Measurements from ENCODE around the gene ACOX3. TPM values are rescaled to one million over a fixed set of nuclear protein-coding genes. Genes with fewer than 3 reads are reported as not detected.

Gene ACOX3
- total RNA-seq, 1 donor from 2014 or later, result 34.0 TPM

DNA sequence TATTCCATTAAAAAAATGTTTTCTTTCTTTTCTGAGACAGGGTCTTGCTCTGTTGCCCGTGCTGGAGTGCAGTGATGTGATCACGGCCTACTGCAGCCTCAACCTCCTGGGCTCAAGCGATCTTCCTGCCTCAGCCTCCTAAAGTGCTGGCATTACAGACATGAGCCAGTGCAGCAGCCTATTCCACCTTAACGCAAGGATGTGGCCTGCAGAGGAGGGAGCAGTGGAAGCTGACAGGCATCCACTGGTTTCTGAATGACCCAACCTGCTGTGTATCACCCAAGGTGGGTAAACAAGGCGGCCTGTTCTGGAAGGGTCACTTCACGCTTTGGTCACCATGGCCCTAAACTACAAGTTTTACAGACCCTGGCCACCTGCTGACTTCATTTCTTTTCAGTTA lies 60.8 kb downstream of the ACOX3 start:
- no peaks in the 10 kb centered on the region for H3K36me3 Mint-ChIP-seq
- H3K27me3 Mint-ChIP-seq, result no peaks in the 10 kb centered on the region
- no peak overlapping the region for H3K4me3 Mint-ChIP-seq
- H3K27ac Mint-ChIP-seq, result no peak overlapping the region
- peaks cover 4% of the 10 kb centered on the region for H3K4me1 Mint-ChIP-seq (ENCODE audit: unreplicated experiment)
- no peak for DNase-seq (ENCODE audit: extremely low spot score, unreplicated experiment)
- H3K9me3 Mint-ChIP-seq, result no peaks in the 10 kb centered on the region
- TF ChIP-seq, protein P1, sequence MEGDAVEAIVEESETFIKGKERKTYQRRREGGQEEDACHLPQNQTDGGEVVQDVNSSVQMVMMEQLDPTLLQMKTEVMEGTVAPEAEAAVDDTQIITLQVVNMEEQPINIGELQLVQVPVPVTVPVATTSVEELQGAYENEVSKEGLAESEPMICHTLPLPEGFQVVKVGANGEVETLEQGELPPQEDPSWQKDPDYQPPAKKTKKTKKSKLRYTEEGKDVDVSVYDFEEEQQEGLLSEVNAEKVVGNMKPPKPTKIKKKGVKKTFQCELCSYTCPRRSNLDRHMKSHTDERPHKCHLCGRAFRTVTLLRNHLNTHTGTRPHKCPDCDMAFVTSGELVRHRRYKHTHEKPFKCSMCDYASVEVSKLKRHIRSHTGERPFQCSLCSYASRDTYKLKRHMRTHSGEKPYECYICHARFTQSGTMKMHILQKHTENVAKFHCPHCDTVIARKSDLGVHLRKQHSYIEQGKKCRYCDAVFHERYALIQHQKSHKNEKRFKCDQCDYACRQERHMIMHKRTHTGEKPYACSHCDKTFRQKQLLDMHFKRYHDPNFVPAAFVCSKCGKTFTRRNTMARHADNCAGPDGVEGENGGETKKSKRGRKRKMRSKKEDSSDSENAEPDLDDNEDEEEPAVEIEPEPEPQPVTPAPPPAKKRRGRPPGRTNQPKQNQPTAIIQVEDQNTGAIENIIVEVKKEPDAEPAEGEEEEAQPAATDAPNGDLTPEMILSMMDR (conservative IDR thresholded peaks at IDR 0.05), result no peak

DNA sequence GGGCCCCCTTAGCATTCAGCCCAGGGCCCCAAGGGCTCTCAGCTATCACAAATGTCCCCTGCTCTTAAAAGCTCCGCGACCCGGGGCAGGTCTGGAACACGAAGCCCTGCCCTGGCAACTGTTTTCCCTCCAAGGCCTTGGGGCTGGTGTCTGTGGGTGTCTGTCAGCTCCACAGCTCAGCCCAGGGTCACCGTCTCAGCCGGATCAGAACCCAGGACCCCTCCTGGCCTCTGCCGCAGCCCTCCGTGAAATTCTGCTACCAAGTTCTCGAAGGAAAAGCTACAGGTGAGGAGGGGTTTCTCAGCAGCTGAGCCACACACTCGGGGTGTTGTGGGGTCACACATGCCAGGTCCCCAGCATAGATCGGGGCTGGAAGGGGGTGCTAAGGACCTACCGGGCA lies 61.2 kb downstream of the ACOX3 start:
- TF ChIP-seq, protein P1 (conservative IDR thresholded peaks at IDR 0.05), result no peak
- H3K4me1 Mint-ChIP-seq (ENCODE audit: unreplicated experiment), result peaks cover 4% of the 10 kb centered on the region
- DNase-seq (ENCODE audit: extremely low spot score, unreplicated experiment), result no peak
- H3K27me3 Mint-ChIP-seq, result no peaks in the 10 kb centered on the region
- H3K36me3 Mint-ChIP-seq, result no peaks in the 10 kb centered on the region
- no peak overlapping the region for H3K4me3 Mint-ChIP-seq
- H3K9me3 Mint-ChIP-seq, result no peaks in the 10 kb centered on the region
- no peak overlapping the region for H3K27ac Mint-ChIP-seq

DNA sequence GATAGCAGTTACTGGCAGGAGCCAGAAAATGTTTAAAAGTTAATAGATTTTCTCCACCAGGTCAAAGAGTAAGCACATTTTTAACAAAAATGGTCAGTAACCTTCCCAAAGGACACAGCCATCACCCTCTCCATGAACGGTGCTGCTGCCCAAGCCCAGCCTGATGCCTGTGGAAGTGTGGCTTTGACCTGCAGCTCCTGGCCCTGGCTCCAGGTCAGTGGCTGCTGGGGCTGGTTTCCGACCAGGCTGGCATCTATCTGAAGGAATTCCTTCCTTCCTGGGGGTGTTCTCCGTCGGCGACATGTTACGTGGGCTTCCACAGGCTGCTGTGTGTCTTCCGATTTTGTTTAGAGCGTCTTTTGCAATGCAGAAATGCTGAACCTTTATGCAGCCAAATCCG lies 61.7 kb downstream of the ACOX3 start:
- DNase-seq (ENCODE audit: extremely low spot score, unreplicated experiment), result no peak
- Mint-ChIP-seq H3K27me3 (no peaks in the 10 kb centered on the region), H3K36me3 (no peaks in the 10 kb centered on the region), H3K9me3 (no peaks in the 10 kb centered on the region), H3K4me3 (no peak overlapping the region), H3K4me1 (ENCODE audit: unreplicated experiment) (no peaks in the 10 kb centered on the region), H3K27ac (no peak overlapping the region)
- TF ChIP-seq, protein P1 (conservative IDR thresholded peaks at IDR 0.05), result no peak

DNA sequence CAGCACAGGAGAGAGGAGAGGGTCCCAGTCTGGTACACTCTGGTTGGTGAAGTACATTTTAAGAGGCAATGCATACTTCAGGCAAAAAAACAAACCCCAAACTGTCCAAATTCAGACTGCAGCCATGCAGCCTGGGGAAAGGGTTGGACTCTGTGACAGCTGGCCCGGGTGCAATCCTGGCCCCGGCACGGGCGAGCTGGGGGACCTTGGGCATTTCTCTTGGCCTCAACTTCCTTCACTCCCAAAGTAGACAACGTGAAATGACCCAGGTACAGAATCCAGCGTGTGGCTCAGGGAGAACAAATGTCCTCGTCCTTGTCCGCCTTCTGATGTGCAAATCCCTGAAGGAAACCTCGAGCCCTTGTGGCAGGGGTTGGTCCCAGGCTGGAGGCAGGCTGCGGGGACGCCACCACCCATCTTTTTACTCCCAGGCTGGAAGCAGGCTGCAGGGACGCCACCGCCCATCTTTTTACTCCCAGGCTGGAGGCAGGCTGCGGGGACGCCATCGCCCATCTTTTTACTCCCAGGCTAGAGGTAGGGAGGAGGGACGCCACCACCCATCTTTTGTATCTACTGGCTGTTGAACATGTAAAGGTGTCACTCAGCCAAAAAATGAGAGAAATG lies 62.3 kb downstream of the ACOX3 start:
- H3K36me3 Mint-ChIP-seq, result peaks cover 1% of the 10 kb centered on the region
- H3K9me3 Mint-ChIP-seq, result no peaks in the 10 kb centered on the region
- no peak for DNase-seq (ENCODE audit: extremely low spot score, unreplicated experiment)
- TF ChIP-seq, protein P1 (conservative IDR thresholded peaks at IDR 0.05), result no peak
- no peak overlapping the region for H3K27ac Mint-ChIP-seq
- H3K4me1 Mint-ChIP-seq (ENCODE audit: unreplicated experiment), result no peaks in the 10 kb centered on the region
- no peak overlapping the region for H3K4me3 Mint-ChIP-seq
- H3K27me3 Mint-ChIP-seq, result no peaks in the 10 kb centered on the region

DNA sequence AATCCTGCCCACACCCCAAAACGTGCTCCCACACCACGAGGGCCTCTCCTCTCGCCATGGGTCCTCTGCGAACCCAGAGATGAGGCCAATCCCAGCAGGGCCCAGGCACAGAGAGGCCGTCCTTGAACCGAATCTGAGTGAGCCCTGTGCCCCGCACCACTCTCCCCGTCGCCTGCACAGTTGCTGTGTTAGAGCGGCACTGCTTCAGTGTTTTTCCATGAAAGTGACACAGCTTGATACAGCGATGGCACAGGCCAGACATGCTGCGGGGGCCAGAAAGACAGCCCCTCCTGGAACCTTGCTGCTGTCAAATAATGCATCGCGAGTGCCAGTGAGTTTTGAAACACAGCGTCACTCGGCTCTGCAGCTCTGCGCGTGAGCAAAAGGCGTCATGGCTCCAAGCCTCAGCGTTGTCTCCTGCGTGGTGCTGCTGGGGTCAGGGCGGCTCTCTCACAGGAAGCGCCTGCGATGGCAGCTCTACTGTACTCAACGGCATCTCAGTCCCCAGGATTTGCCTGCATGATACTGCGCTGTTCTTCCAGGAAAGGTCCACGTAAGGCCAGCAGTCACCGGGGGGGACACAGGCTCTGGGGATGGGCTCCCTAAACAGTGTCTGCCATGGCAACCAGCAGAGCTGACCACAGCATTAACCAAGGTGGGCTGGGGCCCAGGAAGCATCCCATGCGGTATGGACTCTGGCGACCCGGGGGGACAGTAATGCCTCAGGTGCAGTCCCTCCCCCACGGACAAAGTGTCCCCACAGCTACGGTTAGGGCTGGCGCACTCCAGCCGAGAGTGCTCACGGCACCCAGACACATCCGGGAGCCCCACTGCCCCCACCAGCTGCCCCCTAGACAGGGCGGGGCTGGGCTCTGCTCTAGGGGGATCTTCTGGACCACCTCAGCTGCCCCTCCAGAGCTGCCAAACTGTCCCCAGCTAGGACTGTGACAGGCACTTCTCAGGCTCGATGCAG lies 63.1 kb downstream of the ACOX3 start:
- TF ChIP-seq, protein P1 (conservative IDR thresholded peaks at IDR 0.05), result no peak
- DNase-seq (ENCODE audit: extremely low spot score, unreplicated experiment), result no peak
- peaks cover 3% of the 10 kb centered on the region for H3K36me3 Mint-ChIP-seq
- no peak overlapping the region for H3K4me3 Mint-ChIP-seq
- no peaks in the 10 kb centered on the region for H3K27me3 Mint-ChIP-seq
- no peaks in the 10 kb centered on the region for H3K4me1 Mint-ChIP-seq (ENCODE audit: unreplicated experiment)
- H3K9me3 Mint-ChIP-seq, result no peaks in the 10 kb centered on the region
- no peak overlapping the region for H3K27ac Mint-ChIP-seq
